Keratinocyte (primary cell): Measurements from ENCODE around the gene ADM2. TPM values are rescaled to one million over a fixed set of nuclear protein-coding genes. Genes with fewer than 3 reads are reported as not detected.

ENCODE experiments used
- DNase-seq: peaks from one replicate; pipeline ENCODE4 v3.0.0-alpha.2; 2011; ENCODE audit warnings: low read depth, missing footprints, low spot score
- FAIRE-seq: peaks from 2 replicates; lab custom pipeline; 2011; peaks lifted over from hg19 to GRCh38; lab: Jason Lieb, UNC
- H2AFZ ChIP-seq: 2 replicates; pipeline ENCODE4 v1.6.0; 2012; ENCODE audit warnings: low read length, control low read depth, inconsistent platforms; ENCODE audit not compliant: control insufficient read depth
- H3K27ac ChIP-seq: 2 replicates; pipeline ENCODE4 v1.5.1; 2011; ENCODE audit warnings: low read length; ENCODE audit not compliant: control insufficient read depth, insufficient read depth
- H3K27me3 ChIP-seq: 3 replicates; pipeline ENCODE4 v1.6.0; 2011; ENCODE audit warnings: low read length; ENCODE audit not compliant: control insufficient read depth, insufficient read depth; ENCODE audit errors: extremely low read depth
- H3K36me3 ChIP-seq, 2 experiments: 2 replicates in 1 of 2; 3 replicates in 1 of 2; pipeline ENCODE4 v1.5.1; 2011; ENCODE audit warnings: low read length in 2 of 2, mild to moderate bottlenecking in 1 of 2; ENCODE audit not compliant: control insufficient read depth in 2 of 2, insufficient read depth in 2 of 2; ENCODE audit errors: extremely low read depth in 1 of 2
- H3K4me1 ChIP-seq: 3 replicates; pipeline ENCODE4 v1.5.1; 2011; ENCODE audit warnings: low read length; ENCODE audit not compliant: control insufficient read depth, insufficient read depth; ENCODE audit errors: extremely low read depth
- H3K4me2 ChIP-seq: 3 replicates; pipeline ENCODE4 v1.6.0; 2011; ENCODE audit warnings: low read depth, low read length; ENCODE audit not compliant: control insufficient read depth, insufficient read depth; ENCODE audit errors: extremely low read depth
- H3K4me3 ChIP-seq, 3 experiments: fragments of 200-600 bp in 1 of 3; sonication (generic) in 1 of 3; 2 replicates in 2 of 3; 3 replicates in 1 of 3; pipeline ENCODE4 v1.5.1; 2011 to 2016; ENCODE audit warnings: low read length in 3 of 3, mild to moderate bottlenecking in 3 of 3, control low read depth in 2 of 3, inconsistent platforms in 1 of 3, low read depth in 1 of 3, mixed read lengths in 1 of 3, mixed run types in 1 of 3, moderate library complexity in 1 of 3; ENCODE audit not compliant: control insufficient read depth in 2 of 3, insufficient read depth in 2 of 3; ENCODE audit errors: extremely low read depth in 1 of 3
- H3K79me2 ChIP-seq: 2 replicates; pipeline ENCODE4 v1.6.0; 2012; ENCODE audit warnings: low read length; ENCODE audit not compliant: control insufficient read depth, insufficient read depth
- H3K9ac ChIP-seq: 3 replicates; pipeline ENCODE4 v1.6.0; 2011; ENCODE audit warnings: low read length; ENCODE audit not compliant: control insufficient read depth, insufficient read depth; ENCODE audit errors: extremely low read depth
- H3K9me1 ChIP-seq: 3 replicates; pipeline ENCODE4 v1.6.0; 2011; ENCODE audit warnings: low read length; ENCODE audit not compliant: control insufficient read depth, insufficient read depth; ENCODE audit errors: extremely low read depth
- H3K9me3 ChIP-seq: 2 replicates; pipeline ENCODE4 v1.5.1; 2012; ENCODE audit warnings: low read depth, low read length; ENCODE audit not compliant: control insufficient read depth
- H4K20me1 ChIP-seq: 3 replicates; pipeline ENCODE4 v1.6.0; 2011; ENCODE audit warnings: low read length; ENCODE audit not compliant: control insufficient read depth, insufficient read depth; ENCODE audit errors: extremely low read depth
- EZH2 ChIP-seq: IDR thresholded peaks from one replicate; pipeline ENCODE4 v1.6.1; 2012; ENCODE audit warnings: inconsistent platforms, mild to moderate bottlenecking, low read length, moderate library complexity
- dilution Hi-C: fragments of 300-500 bp; cut with MboI; formaldehyde crosslinking; loops from one replicate; pipeline ENCODE4 v1.7.0; 2020; ENCODE audit warnings: low sequenced_read_pairs; ENCODE audit not compliant: extremely low pct_ligation_motif_present
- polyA plus RNA-seq, 5 experiments: library from polyadenylated mRNA; depleted of rRNA in 3 of 5; stranded (reverse) in 3 of 5; stranded (forward) in 1 of 5; unstranded in 1 of 5; fragments of >200 nt; gene quantifications; 1 replicate in 1 of 5; 2 replicates in 3 of 5; 3 replicates in 1 of 5; pipeline versions ENCODE4 v1.2.1 to v1.2.3, GENCODE V29; 2011 to 2012; ENCODE audit warnings: missing spikeins in 2 of 5, low read depth in 1 of 5, low replicate concordance in 1 of 5
- TF ChIP-seq, protein P1 (sequence below), 3 experiments: IDR thresholded peaks in 1 of 3; conservative IDR thresholded peaks in 1 of 3; optimal IDR thresholded peaks in 1 of 3; 2 replicates in 2 of 3; 3 replicates in 1 of 3; pipeline versions ENCODE3 to v1.5.1; 2011; ENCODE audit warnings: low read length in 3 of 3, mild to moderate bottlenecking in 3 of 3, moderate library complexity in 2 of 3, control low read depth in 1 of 3, inconsistent platforms in 1 of 3; ENCODE audit not compliant: insufficient read depth in 2 of 3; ENCODE audit errors: extremely low read depth in 1 of 3

Gene ADM2
- polyA plus RNA-seq, 1 donor (not counting 4 experiments of a cell fraction or from before 2014, with no cell fraction given), result 0.21 TPM

DNA sequence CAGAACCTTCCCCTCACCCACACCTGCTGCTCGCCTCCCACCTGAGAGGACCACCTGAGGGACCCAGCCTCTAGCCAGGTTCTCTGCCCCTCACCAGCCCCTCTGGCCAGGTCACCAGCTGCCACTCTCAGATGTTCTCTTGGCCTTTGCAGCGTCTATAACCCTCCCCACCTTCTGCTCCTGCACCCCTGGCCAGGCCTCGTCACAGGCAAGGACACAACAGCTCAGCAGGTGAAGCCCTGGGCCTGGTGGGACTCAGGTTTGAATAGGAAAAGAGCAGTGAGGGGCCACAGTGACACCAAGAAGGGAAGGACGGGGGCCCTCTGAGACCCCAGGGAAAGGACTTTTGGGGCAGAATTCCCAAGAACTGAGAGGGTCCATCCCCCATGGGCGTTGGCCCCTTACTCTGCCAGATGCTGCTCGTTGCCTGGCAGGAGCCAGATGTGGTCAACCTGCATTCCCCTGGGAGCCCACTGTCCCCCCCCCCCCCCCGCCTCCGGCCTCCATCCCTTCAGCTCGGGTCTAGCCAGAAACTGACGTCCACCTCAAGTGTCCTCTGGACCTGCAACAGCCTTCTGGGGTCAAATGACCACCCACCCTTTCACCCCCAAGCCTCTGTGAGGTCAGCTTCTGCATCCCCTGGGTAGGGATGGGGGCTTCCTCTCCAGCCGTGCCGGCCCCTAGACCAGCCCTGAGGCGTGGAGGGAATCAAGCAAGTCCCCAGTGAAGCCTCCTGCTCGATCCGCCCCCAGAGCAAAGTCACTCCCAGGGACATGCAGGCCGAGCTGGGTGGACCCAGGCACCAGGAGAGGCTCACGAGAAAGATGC is 35.2 kb upstream of the ADM2 start:
- no peak overlapping the region for H2AFZ ChIP-seq
- FAIRE-seq (no peak), DNase-seq (no peak)
- H3K36me3 ChIP-seq, result peaks cover 21 to 24% of the 10 kb centered on the region in 2 experiments
- H3K4me1 ChIP-seq, result no peaks in the 10 kb centered on the region
- no peaks in the 10 kb centered on the region for H3K79me2 ChIP-seq
- H3K27ac ChIP-seq, result no peak overlapping the region
- TF ChIP-seq EZH2, result no peak
- TF ChIP-seq, protein P1, sequence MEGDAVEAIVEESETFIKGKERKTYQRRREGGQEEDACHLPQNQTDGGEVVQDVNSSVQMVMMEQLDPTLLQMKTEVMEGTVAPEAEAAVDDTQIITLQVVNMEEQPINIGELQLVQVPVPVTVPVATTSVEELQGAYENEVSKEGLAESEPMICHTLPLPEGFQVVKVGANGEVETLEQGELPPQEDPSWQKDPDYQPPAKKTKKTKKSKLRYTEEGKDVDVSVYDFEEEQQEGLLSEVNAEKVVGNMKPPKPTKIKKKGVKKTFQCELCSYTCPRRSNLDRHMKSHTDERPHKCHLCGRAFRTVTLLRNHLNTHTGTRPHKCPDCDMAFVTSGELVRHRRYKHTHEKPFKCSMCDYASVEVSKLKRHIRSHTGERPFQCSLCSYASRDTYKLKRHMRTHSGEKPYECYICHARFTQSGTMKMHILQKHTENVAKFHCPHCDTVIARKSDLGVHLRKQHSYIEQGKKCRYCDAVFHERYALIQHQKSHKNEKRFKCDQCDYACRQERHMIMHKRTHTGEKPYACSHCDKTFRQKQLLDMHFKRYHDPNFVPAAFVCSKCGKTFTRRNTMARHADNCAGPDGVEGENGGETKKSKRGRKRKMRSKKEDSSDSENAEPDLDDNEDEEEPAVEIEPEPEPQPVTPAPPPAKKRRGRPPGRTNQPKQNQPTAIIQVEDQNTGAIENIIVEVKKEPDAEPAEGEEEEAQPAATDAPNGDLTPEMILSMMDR (optimal IDR thresholded peaks at IDR 0.05 in 1 of 3, IDR thresholded peaks at IDR 0.05 in 1 of 3, conservative IDR thresholded peaks at IDR 0.05 in 1 of 3; ENCODE audit: extremely low read depth in 1 of 3, insufficient read depth in 2 of 3, low read length in 3 of 3), result no peak
- no peak overlapping the region for H3K4me2 ChIP-seq
- no peak overlapping the region for H3K9ac ChIP-seq
- H3K4me3 ChIP-seq, result no peak overlapping the region
- H4K20me1 ChIP-seq, result peaks cover 5% of the 10 kb centered on the region
- dilution Hi-C loops, result no loop called here
- no peaks in the 10 kb centered on the region for H3K9me3 ChIP-seq
- no peaks in the 10 kb centered on the region for H3K9me1 ChIP-seq
- H3K27me3 ChIP-seq, result no peaks in the 10 kb centered on the region

DNA sequence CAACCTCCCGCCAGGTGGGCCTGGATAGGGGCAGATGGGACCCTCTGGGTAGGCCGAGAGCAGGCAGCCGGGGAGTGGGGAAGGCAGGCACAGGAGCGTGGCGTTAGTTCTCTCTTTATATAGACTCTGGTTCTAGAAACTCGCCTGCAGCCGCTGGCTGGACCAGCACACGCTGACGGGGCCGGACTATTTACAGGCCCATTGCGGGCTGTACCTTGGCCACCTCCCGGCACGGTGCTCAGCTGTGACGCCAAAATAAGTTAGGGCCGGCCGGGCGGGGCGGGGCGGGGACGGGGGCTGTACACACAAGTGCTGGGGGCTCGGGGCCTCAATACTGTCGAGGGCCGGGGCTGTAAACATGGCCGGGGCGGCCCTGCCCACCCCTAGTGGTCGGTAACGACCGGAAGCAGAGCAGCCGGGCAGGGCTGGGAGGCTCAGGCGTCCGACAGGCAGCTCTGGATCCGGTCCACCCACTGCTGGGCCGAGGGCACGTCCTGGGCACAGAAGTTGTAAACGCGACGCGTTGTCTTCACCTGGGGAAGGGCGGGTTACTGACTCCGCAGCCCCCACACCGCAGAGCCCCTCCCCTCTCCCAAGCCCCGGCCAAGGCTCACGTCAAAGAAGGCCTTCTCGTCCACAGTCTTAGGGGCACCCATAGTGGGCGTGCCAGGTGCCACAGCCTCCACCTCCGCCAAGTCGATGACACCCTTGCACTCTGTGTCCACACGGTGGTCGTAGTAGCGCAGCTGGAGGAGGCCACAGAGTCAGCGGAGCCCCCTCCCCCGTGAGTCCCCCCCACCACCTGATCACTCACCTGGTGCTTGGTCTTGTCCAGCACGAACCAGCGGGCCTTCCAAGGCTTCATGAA is 34.4 kb upstream of the ADM2 start:
- H3K4me3 ChIP-seq, result no peak overlapping the region
- no peak for FAIRE-seq
- H3K9ac ChIP-seq, result no peak overlapping the region
- no peak overlapping the region for H3K4me2 ChIP-seq
- H2AFZ ChIP-seq, result no peak overlapping the region
- H3K27me3 ChIP-seq, result no peaks in the 10 kb centered on the region
- no peaks in the 10 kb centered on the region for H3K9me1 ChIP-seq
- DNase-seq, result no peak
- H3K27ac ChIP-seq, result no peak overlapping the region
- dilution Hi-C loops, result no loop called here
- H4K20me1 ChIP-seq, result peaks cover 1% of the 10 kb centered on the region
- TF ChIP-seq, protein P1 (optimal IDR thresholded peaks at IDR 0.05 in 1 of 3, IDR thresholded peaks at IDR 0.05 in 1 of 3, conservative IDR thresholded peaks at IDR 0.05 in 1 of 3; ENCODE audit: extremely low read depth in 1 of 3, insufficient read depth in 2 of 3, low read length in 3 of 3), result no peak
- peaks cover 22 to 28% of the 10 kb centered on the region in 2 experiments for H3K36me3 ChIP-seq
- no peaks in the 10 kb centered on the region for H3K9me3 ChIP-seq
- H3K79me2 ChIP-seq, result no peaks in the 10 kb centered on the region
- H3K4me1 ChIP-seq, result no peaks in the 10 kb centered on the region
